Measurements from ENCODE around the gene FBN3. TPM values are rescaled to one million over a fixed set of nuclear protein-coding genes. Genes with fewer than 3 reads are reported as not detected.
A peak's percentile ranks its signal among the peaks of the same experiment; 100 is the strongest.

FBN3 gene
- total RNA-seq (2013), result not detected
- not detected for polyA plus RNA-seq
- polyA minus RNA-seq, result not detected in 2 replicates
- total RNA-seq, result 0 to 2.9 (median 0.04) reads per million in 11 experiments

- no peaks in the 10 kb centered on the region for H4K20me1 ChIP-seq (ENCODE audit: insufficient read depth, low read length)
- Mint-ChIP-seq H3K36me3 (no peaks in the 10 kb centered on the region), H3K27ac (no peak within 1 kb of the TSS), H3K4me3 (peak within 1 kb of the TSS in 1 of 2 donors; percentile 83), H3K27me3 (ENCODE audit: low read depth in 3 of 3) (peaks cover 49 to 78% (median 61%) of the 10 kb centered on the region in 3 donors), H3K9me3 (peaks cover 0 to 8% (median 2%) of the 10 kb centered on the region in 7 donors), H3K4me1 (peaks cover 5% of the 10 kb centered on the region)
- no peak within 1 kb of the TSS for H3K9ac ChIP-seq (ENCODE audit: insufficient read depth, low read length, poor library complexity, severe bottlenecking)
- H3K36me3 ChIP-seq (replicated peaks in 1 of 2; ENCODE audit: control insufficient read depth in 1 of 2, insufficient read depth in 2 of 2, low read length in 2 of 2), result no peaks in the 10 kb centered on the region
- H3K4me3 ChIP-seq (replicated peaks in 1 of 3; ENCODE audit: low read depth in 2 of 3, low read length in 3 of 3), result no peak within 1 kb of the TSS
- no peak within 1 kb of the TSS for H2AFZ ChIP-seq (ENCODE audit: insufficient read depth, low read depth, low read length, poor library complexity, severe bottlenecking)
- H3K27ac ChIP-seq (ENCODE audit: low read depth in 1 of 2, low read length in 2 of 2), result no peak within 1 kb of the TSS
- no peaks in the 10 kb centered on the region for H3K79me2 ChIP-seq (ENCODE audit: insufficient read depth, low read length)
- H3K9me3 ChIP-seq (replicated peaks in 1 of 2; ENCODE audit: control insufficient read depth in 1 of 2, insufficient read depth in 1 of 2, low read length in 2 of 2), result peaks cover 0 to 4% of the 10 kb centered on the region in 2 donors
- DNase-seq, result no peak
- TF ChIP-seq, protein P1, sequence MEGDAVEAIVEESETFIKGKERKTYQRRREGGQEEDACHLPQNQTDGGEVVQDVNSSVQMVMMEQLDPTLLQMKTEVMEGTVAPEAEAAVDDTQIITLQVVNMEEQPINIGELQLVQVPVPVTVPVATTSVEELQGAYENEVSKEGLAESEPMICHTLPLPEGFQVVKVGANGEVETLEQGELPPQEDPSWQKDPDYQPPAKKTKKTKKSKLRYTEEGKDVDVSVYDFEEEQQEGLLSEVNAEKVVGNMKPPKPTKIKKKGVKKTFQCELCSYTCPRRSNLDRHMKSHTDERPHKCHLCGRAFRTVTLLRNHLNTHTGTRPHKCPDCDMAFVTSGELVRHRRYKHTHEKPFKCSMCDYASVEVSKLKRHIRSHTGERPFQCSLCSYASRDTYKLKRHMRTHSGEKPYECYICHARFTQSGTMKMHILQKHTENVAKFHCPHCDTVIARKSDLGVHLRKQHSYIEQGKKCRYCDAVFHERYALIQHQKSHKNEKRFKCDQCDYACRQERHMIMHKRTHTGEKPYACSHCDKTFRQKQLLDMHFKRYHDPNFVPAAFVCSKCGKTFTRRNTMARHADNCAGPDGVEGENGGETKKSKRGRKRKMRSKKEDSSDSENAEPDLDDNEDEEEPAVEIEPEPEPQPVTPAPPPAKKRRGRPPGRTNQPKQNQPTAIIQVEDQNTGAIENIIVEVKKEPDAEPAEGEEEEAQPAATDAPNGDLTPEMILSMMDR (IDR thresholded peaks at IDR 0.05), result no peak
- H3K27me3 ChIP-seq (ENCODE audit: control insufficient read depth in 2 of 2, insufficient read depth in 2 of 2, low read length in 2 of 2), result peaks cover 19 to 47% of the 10 kb centered on the region in 2 donors
- 4% methylated on average over 44 of the region's 72 CpGs for WGBS (ENCODE audit: insufficient coverage)
- H3K4me2 ChIP-seq (replicated peaks; ENCODE audit: extremely low read depth, low read length, poor library complexity, severe bottlenecking), result no peak within 1 kb of the TSS
- no peaks in the 10 kb centered on the region for H3K4me1 ChIP-seq (ENCODE audit: control insufficient read depth in 1 of 2, insufficient read depth in 2 of 2, low read length in 2 of 2)
- intact Hi-C loops (cut with micrococcal nuclease), result loop anchor here in 1 of 2 donors (10.0 kb wide), 1 partner anchor 185 kb away; no protein-coding TSS in a partner anchor
Measured at GRCh38 chr19:8149261-8150094, at the start of gene FBN3. FBN3 (minus strand) TSS chr19:8149592; CDS start chr19:8147480, 2,112 bp downstream.

DNA sequence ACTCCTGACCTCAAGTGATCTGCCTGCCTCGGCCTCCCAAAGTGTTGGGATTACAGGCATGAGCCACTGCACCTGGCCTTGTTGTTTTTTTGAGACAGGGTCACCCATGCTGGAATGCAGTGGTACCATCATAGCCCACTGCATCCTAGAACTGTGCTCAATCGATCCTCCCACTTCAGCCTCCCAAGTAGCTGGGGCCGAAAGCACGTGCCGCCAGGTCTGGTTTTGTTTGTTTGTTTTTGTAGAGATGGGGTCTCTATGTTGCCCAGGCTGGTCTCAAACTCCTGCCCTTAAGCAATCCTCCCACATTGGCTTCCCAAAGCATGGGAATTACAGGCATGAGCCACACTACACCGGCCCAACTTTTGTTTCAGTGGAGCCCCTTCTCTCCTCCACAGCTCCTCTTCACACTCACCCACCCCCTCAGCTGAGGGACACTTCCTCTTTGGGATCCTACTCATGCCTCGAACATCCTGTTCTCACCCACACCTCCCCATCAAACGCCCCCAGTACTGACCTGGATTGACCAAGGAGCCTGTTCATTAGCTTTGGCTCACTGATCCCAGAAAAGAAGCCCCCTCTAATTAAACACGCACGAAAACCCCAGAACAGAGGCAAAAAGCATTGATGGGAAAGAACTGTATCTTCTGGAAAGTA, 47.0 kb upstream of the FBN3 start:
- H3K27me3 Mint-ChIP-seq (ENCODE audit: low read depth in 3 of 3), result peaks cover 4 to 14% (median 8%) of the 10 kb centered on the region in 3 donors
- H3K27me3 ChIP-seq (ENCODE audit: control insufficient read depth in 2 of 2, insufficient read depth in 2 of 2, low read length in 2 of 2), result no peaks in the 10 kb centered on the region
- H3K4me3 ChIP-seq (replicated peaks in 1 of 3; ENCODE audit: low read depth in 2 of 3, low read length in 3 of 3), result no peak overlapping the region
- H3K9me3 ChIP-seq (replicated peaks in 1 of 2; ENCODE audit: control insufficient read depth in 1 of 2, insufficient read depth in 1 of 2, low read length in 2 of 2), result peaks cover 0 to 3% of the 10 kb centered on the region in 2 donors
- intact Hi-C loops (cut with micrococcal nuclease), result no loop called here
- TF ChIP-seq, protein P1 (IDR thresholded peaks at IDR 0.05), result no peak
- H3K9ac ChIP-seq (ENCODE audit: insufficient read depth, low read length, poor library complexity, severe bottlenecking), result no peak overlapping the region
- peaks cover 4 to 9% (median 5%) of the 10 kb centered on the region in 7 donors for H3K9me3 Mint-ChIP-seq
- H3K27ac ChIP-seq (ENCODE audit: low read depth in 1 of 2, low read length in 2 of 2), result peak overlapping the region in 1 of 2 donors; percentile 40
- H3K27ac Mint-ChIP-seq, result peak overlapping the region; percentile 39 to 90 (median 78)
- H2AFZ ChIP-seq (ENCODE audit: insufficient read depth, low read depth, low read length, poor library complexity, severe bottlenecking), result no peak overlapping the region
- H3K36me3 Mint-ChIP-seq, result peaks cover 0 to 3% of the 10 kb centered on the region in 2 donors
- H3K4me1 Mint-ChIP-seq, result peaks cover 50% of the 10 kb centered on the region
- H3K4me2 ChIP-seq (replicated peaks; ENCODE audit: extremely low read depth, low read length, poor library complexity, severe bottlenecking), result no peak overlapping the region
- no peaks in the 10 kb centered on the region for H3K36me3 ChIP-seq (replicated peaks in 1 of 2; ENCODE audit: control insufficient read depth in 1 of 2, insufficient read depth in 2 of 2, low read length in 2 of 2)
- peak; percentile 43 to 76 (median 56) for DNase-seq
- H3K4me1 ChIP-seq (ENCODE audit: control insufficient read depth in 1 of 2, insufficient read depth in 2 of 2, low read length in 2 of 2), result peaks cover 42 to 52% of the 10 kb centered on the region in 2 donors
- no peaks in the 10 kb centered on the region for H4K20me1 ChIP-seq (ENCODE audit: insufficient read depth, low read length)
- H3K4me3 Mint-ChIP-seq, result peak overlapping the region in 1 of 2 donors; percentile 48
- 25% methylated on average over 4 of the region's 10 CpGs for WGBS (ENCODE audit: insufficient coverage)
- no peaks in the 10 kb centered on the region for H3K79me2 ChIP-seq (ENCODE audit: insufficient read depth, low read length)
